HG03439 (cell line): ENCODE data around the gene TRANK1.

ENCODE experiments used
- ATAC-seq: cut with Tn5 transposase; IDR thresholded peaks from one replicate; pipeline ENCODE4 v1.9.1; 2021; ENCODE audit warnings: mild to moderate bottlenecking, moderate library complexity; ENCODE audit not compliant: unreplicated experiment

TRANK1 gene

GRCh38 chr3:36813305-36813704, 131.5 kb downstream of the TRANK1 start:
- ATAC-seq, result no peak

DNA sequence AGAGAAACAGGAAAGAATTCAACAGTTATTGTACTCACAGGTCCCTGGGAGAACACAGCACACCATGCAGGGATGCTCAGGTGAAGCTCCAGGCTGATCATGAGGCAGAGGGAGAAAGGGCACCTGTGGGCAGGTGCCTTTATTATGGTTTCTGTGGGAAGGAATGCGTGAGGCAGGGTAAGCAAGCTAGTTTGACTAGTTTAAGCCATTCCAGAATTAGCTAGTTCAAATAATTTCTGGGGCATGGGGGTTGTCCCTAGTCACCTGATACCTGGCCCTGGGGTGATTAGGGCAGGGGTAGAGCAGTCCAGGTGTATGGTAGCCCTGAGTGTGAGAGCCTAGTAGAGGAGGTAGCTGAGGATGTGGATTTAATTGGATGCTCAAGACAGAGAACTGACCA, 132.6 kb downstream of the TRANK1 start:
- no peak for ATAC-seq

GRCh38 chr3:36811768-36812167, 133.1 kb downstream of the TRANK1 start:
- no peak for ATAC-seq

DNA sequence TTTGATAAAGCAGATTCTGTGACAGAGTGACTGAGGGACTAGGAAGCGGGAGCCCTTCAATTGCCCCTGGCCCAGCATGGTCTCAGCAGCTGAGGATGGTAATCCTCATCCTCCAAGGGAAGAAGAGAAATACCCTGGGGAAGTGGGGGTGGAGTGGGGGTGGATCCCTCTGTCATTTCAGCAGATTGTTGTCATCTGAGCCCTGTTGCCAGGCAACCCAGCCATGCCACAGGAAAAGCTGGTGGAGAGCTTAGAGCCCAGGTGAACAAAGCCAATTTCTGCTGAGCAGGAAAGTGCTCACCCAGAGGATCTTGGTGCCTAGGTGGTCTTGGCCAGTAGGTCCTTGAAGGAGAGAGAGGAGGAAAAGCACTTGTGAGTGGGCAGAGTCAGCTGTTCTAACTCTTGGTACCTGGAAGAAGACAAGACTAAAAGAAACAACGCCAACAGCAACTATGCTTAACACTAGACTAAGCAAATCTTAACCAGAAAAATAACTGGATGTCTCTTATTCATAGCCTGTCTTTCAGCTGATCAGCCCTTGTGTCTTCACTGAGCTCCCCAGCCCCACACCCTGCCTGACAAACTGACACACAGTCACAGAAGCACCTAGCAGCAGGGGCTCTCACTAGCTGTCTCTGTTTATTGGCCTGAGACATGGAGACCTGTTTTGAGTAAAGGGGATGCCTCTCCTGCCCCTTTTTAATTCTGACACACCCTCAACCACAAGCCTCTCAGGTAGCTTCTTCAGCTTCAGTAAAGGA, 140.4 kb downstream of the TRANK1 start:
- ATAC-seq, result no peak

- no peak for ATAC-seq
Observed at GRCh38 chr3:36803091-36803791, 141.6 kb downstream of the TRANK1 start.

DNA sequence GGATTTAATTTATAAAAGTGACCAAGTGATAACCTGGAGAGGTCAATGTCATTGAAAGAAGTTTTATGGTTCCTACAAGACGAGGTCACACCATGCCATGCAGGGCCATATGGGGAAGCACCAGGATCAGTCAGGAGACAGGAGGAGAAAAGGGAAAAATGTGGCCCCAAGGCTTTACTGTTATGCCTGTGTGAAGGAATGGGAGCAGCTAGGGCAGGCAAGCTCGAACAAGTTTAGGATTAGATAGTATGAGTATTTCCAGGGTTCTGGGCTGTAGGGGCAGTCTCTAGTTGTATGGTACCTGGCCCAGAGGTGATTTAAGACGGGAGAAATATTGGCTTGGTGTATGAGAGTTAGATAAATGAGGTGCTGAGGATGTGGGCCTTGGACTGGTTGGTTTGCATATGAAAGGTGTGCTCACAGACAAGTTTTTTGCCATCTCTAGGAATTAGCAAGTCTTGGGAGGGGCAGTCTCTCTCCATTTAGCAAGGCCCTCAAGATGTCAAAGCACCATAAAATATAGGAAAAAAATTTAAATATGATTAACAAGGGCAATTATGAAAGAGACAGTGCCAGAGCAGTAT, 144.2 kb downstream of the TRANK1 start:
- ATAC-seq, result no peak

- no peak for ATAC-seq
Observed at GRCh38 chr3:36796881-36797280, 148.0 kb downstream of the TRANK1 start.

DNA sequence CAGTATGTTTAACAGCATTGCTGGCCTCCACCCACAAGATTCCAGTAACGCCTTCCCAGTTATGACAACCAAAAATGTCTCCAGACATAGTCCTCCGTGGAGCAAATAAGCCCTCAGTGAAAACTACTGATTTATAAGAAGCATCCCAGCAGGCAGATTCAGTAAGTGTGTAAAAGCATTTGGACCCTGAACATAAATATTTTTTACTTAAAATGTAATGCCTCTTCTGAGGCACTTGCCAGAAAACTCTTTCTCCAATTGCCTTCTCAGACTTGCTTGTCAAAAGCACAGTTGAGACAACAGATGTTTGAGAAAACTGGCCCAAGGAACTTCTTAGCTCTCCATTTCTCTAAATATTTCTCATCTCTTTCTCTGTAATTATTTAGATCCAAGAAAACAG, 148.7 kb downstream of the TRANK1 start:
- no peak for ATAC-seq

- ATAC-seq, result no peak
Observed at GRCh38 chr3:36795622-36796021, 149.2 kb downstream of the TRANK1 start.

GRCh38 chr3:36792342-36792741, 152.5 kb downstream of the TRANK1 start:
- ATAC-seq, result no peak

DNA sequence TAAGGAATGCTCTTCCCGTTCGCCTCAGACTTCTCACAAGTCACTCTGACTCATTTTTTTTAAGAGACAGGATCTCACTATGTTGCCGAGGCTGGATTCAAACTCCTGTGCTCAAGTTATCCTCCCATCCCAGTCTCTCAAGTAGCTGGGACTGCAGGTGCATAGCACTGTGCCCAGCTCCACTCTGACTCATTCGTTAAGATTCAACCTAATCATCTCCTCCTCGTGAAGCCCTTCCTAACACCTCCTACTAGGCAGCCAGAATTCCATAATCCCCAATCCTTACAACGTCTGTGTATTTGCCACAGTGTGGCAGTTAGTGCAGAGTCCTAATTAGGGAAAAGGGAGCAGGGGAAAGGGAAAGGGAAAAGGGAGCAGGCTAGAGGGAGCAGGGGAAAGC, 154.1 kb downstream of the TRANK1 start:
- ATAC-seq, result no peak

GRCh38 chr3:36786921-36787890, 157.6 kb downstream of the TRANK1 start:
- ATAC-seq, result no peak

- ATAC-seq, result no peak
Observed at GRCh38 chr3:36784138-36784635, 160.7 kb downstream of the TRANK1 start.

DNA sequence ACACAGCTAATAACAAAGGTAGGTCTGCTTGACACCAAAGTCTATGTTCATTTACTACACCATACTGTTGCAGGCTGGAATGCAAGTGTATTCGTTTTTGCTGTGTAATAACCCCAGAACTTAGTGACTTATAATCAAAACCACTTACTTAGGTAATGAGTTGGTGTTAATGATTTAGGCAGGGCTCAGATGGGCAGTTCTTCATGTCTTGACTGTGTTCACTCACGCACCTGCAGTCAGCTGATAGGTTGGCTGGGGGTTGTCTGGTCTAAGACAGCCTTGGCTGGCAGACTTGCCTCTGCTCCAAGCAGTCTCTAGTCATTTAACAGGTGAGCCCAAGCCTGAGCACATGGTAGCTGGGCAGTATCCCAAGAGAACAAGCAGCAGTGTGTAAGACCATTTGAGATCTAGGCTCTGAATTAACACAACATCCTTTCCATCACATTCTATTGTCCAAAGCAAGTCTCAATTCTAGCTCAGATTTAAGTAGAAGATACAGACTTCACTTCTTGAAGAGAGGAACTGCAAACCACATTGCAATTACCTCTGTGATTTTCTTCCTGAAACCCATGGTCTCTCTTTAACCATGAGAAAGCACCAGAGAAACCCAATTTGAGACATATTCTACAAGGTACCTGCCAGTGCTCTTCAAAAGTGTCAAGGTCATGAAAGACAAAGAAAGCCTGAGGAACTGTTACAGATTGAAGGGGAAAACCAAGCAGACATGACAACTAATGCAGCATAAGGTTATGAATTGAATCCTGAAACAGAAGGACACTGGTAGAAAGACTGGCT, 167.2 kb downstream of the TRANK1 start:
- peak; percentile 44 for ATAC-seq
